T-helper 17 cell (primary cell): ENCODE data around the gene PKD1. TPM values are rescaled to one million over a fixed set of nuclear protein-coding genes. Genes with fewer than 3 reads are reported as not detected.

ENCODE experiments used
- ATAC-seq: fragments of 150-1000 bp; cut with Tn5 transposase; 2 replicates; pipeline ENCODE4 v1.10.0; 2021; ENCODE audit warnings: mild to moderate bottlenecking, moderate library complexity
- DNase-seq, 3 donors: peaks; one replicate each; pipeline versions ENCODE4 v3.0.0 to v3.0.0-alpha.2; 2020 to 2021
- H3K9me3 ChIP-seq: one replicate; pipeline ENCODE4 v1.7.0; 2013; ENCODE audit warnings: low read length, mild to moderate bottlenecking; ENCODE audit not compliant: control insufficient read depth, poor library complexity, severe bottlenecking
- H3K27ac Mint-ChIP-seq: one replicate; pipeline ENCODE4 v1.8.0; 2022; ENCODE audit warnings: mild to moderate bottlenecking, moderate library complexity, mixed read lengths
- H3K27me3 Mint-ChIP-seq: one replicate; pipeline ENCODE4 v1.8.0; 2022; ENCODE audit warnings: mixed read lengths
- H3K36me3 Mint-ChIP-seq: one replicate; pipeline ENCODE4 v1.8.0; 2022; ENCODE audit warnings: low read depth, mixed read lengths
- H3K4me1 Mint-ChIP-seq: one replicate; pipeline ENCODE4 v1.8.0; 2022; ENCODE audit warnings: mild to moderate bottlenecking, mixed read lengths
- H3K4me3 Mint-ChIP-seq: one replicate; pipeline ENCODE4 v1.8.0; 2022; ENCODE audit warnings: mild to moderate bottlenecking, moderate library complexity, mixed read lengths
- total RNA-seq, 4 donors: library from RNA in 2 of 4; stranded (reverse) in 2 of 4; gene quantifications; one replicate each; pipeline ENCODE4 v1.2.3 and lab custom pipeline; 2022 to 2026

Gene PKD1
- total RNA-seq, 2 donors from 2014 or later, result 86.6 to 88.9 TPM

GRCh38 chr16:2175454-2175853, 39.8 kb upstream of the PKD1 start:
- Mint-ChIP-seq H3K36me3 (no peaks in the 10 kb centered on the region), H3K4me1 (no peaks in the 10 kb centered on the region), H3K27ac (peak overlapping the region; percentile 49), H3K4me3 (no peak overlapping the region), H3K27me3 (no peaks in the 10 kb centered on the region)
- no peak for ATAC-seq
- no peak for DNase-seq
- no peaks in the 10 kb centered on the region for H3K9me3 ChIP-seq

- H3K9me3 ChIP-seq, result no peaks in the 10 kb centered on the region
- H3K36me3 Mint-ChIP-seq, result no peaks in the 10 kb centered on the region
- H3K4me3 Mint-ChIP-seq, result no peak overlapping the region
- H3K27me3 Mint-ChIP-seq, result no peaks in the 10 kb centered on the region
- no peak overlapping the region for H3K27ac Mint-ChIP-seq
- H3K4me1 Mint-ChIP-seq, result no peaks in the 10 kb centered on the region
- DNase-seq (no peak), ATAC-seq (no peak)
Measured at GRCh38 chr16:2174396-2175131, 38.9 kb upstream of the PKD1 start.

GRCh38 chr16:2173916-2174315, 38.2 kb upstream of the PKD1 start:
- ATAC-seq (no peak), DNase-seq (no peak)
- H3K9me3 ChIP-seq, result no peaks in the 10 kb centered on the region
- peak overlapping the region; percentile 31 for H3K4me3 Mint-ChIP-seq
- H3K27ac Mint-ChIP-seq, result no peak overlapping the region
- H3K4me1 Mint-ChIP-seq, result no peaks in the 10 kb centered on the region
- no peaks in the 10 kb centered on the region for H3K27me3 Mint-ChIP-seq
- no peaks in the 10 kb centered on the region for H3K36me3 Mint-ChIP-seq

- H3K27me3 Mint-ChIP-seq, result no peaks in the 10 kb centered on the region
- ATAC-seq (no peak), DNase-seq (no peak)
- no peaks in the 10 kb centered on the region for H3K4me1 Mint-ChIP-seq
- H3K4me3 Mint-ChIP-seq, result no peak overlapping the region
- no peak overlapping the region for H3K27ac Mint-ChIP-seq
- H3K9me3 ChIP-seq, result no peaks in the 10 kb centered on the region
- no peaks in the 10 kb centered on the region for H3K36me3 Mint-ChIP-seq
Measured at GRCh38 chr16:2173366-2173765, 37.7 kb upstream of the PKD1 start.

- DNase-seq, result no peak
- no peak for ATAC-seq
- H3K9me3 ChIP-seq, result no peaks in the 10 kb centered on the region
- no peaks in the 10 kb centered on the region for H3K36me3 Mint-ChIP-seq
- no peaks in the 10 kb centered on the region for H3K27me3 Mint-ChIP-seq
- H3K4me1 Mint-ChIP-seq, result no peaks in the 10 kb centered on the region
- H3K4me3 Mint-ChIP-seq, result no peak overlapping the region
- no peak overlapping the region for H3K27ac Mint-ChIP-seq
Measured at GRCh38 chr16:2172688-2173335, 37.1 kb upstream of the PKD1 start.

- Mint-ChIP-seq H3K27ac (no peak overlapping the region), H3K4me1 (no peaks in the 10 kb centered on the region), H3K4me3 (no peak overlapping the region), H3K36me3 (no peaks in the 10 kb centered on the region), H3K27me3 (no peaks in the 10 kb centered on the region)
- no peak for ATAC-seq
- DNase-seq, result no peak
- H3K9me3 ChIP-seq, result no peaks in the 10 kb centered on the region
Measured at GRCh38 chr16:2171601-2172178, 36.0 kb upstream of the PKD1 start.

- no peaks in the 10 kb centered on the region for H3K4me1 Mint-ChIP-seq
- ATAC-seq (no peak), DNase-seq (no peak)
- H3K9me3 ChIP-seq, result no peaks in the 10 kb centered on the region
- H3K27me3 Mint-ChIP-seq, result no peaks in the 10 kb centered on the region
- H3K27ac Mint-ChIP-seq, result no peak overlapping the region
- H3K4me3 Mint-ChIP-seq, result no peak overlapping the region
- H3K36me3 Mint-ChIP-seq, result no peaks in the 10 kb centered on the region
Measured at GRCh38 chr16:2170587-2171435, 35.1 kb upstream of the PKD1 start.

- no peaks in the 10 kb centered on the region for H3K9me3 ChIP-seq
- Mint-ChIP-seq H3K27me3 (no peaks in the 10 kb centered on the region), H3K4me3 (no peak overlapping the region), H3K4me1 (no peaks in the 10 kb centered on the region), H3K27ac (no peak overlapping the region), H3K36me3 (no peaks in the 10 kb centered on the region)
- no peak for ATAC-seq
- no peak for DNase-seq
Measured at GRCh38 chr16:2170080-2170479, 34.4 kb upstream of the PKD1 start.

GRCh38 chr16:2167068-2167638, 31.5 kb upstream of the PKD1 start:
- DNase-seq (no peak), ATAC-seq (no peak)
- Mint-ChIP-seq H3K36me3 (no peaks in the 10 kb centered on the region), H3K27me3 (no peaks in the 10 kb centered on the region), H3K4me1 (no peaks in the 10 kb centered on the region), H3K27ac (no peak overlapping the region), H3K4me3 (no peak overlapping the region)
- H3K9me3 ChIP-seq, result no peaks in the 10 kb centered on the region

GRCh38 chr16:2166263-2167067, 30.8 kb upstream of the PKD1 start:
- no peak overlapping the region for H3K4me3 Mint-ChIP-seq
- no peak overlapping the region for H3K27ac Mint-ChIP-seq
- H3K27me3 Mint-ChIP-seq, result no peaks in the 10 kb centered on the region
- no peaks in the 10 kb centered on the region for H3K4me1 Mint-ChIP-seq
- no peaks in the 10 kb centered on the region for H3K36me3 Mint-ChIP-seq
- DNase-seq, result no peak
- H3K9me3 ChIP-seq, result no peaks in the 10 kb centered on the region
- no peak for ATAC-seq

- no peak overlapping the region for H3K27ac Mint-ChIP-seq
- H3K4me1 Mint-ChIP-seq, result peaks cover 2% of the 10 kb centered on the region
- DNase-seq (no peak), ATAC-seq (no peak)
- no peaks in the 10 kb centered on the region for H3K9me3 ChIP-seq
- no peaks in the 10 kb centered on the region for H3K36me3 Mint-ChIP-seq
- no peaks in the 10 kb centered on the region for H3K27me3 Mint-ChIP-seq
- H3K4me3 Mint-ChIP-seq, result no peak overlapping the region
Measured at GRCh38 chr16:2165861-2166260, 30.2 kb upstream of the PKD1 start.

GRCh38 chr16:2163211-2163881, 27.6 kb upstream of the PKD1 start:
- Mint-ChIP-seq H3K4me3 (no peak overlapping the region), H3K4me1 (peaks cover 2% of the 10 kb centered on the region), H3K36me3 (no peaks in the 10 kb centered on the region), H3K27ac (no peak overlapping the region), H3K27me3 (no peaks in the 10 kb centered on the region)
- no peaks in the 10 kb centered on the region for H3K9me3 ChIP-seq
- peak; percentile 75 for ATAC-seq
- DNase-seq, result no peak
